GM19455 (cell line): ENCODE measurements around the gene EIF1B.

ENCODE experiments used
- ATAC-seq: cut with Tn5 transposase; IDR thresholded peaks from one replicate; pipeline ENCODE4 v1.9.1; 2021; ENCODE audit not compliant: unreplicated experiment

EIF1B gene

DNA sequence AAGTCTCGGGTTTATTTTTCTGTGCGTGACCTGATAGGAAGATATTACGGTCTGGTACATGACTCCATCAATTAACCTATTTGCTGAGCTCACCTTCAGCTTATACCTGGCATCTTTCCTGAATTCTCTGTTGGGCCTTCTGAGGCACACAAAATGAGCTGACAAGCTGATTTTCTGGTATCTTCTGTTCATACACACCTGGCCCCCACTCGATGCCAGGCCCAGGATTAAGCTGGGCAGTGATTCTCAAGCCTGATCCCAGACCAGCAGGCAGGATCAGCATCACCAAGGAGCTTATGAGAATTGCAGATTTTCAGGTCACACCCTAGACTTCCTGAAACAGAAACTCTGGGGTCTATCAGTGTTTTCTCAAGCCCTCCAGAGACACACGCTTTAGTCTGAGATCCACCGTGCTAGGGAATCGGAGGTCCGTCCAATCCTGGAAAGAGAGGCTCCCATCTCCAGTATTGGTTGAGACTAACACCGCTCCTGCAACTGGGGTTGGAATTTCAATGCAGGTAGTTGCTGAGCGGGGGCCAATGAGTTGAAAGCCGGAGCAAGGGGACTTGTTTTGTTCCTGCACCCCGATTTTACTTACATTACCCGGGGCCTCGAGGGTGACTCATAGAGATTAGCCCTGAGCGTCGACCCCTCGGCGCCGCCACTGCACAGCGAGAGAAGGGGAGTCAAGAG is 636 bp upstream of the EIF1B start:
- ATAC-seq = peak; percentile 9

DNA sequence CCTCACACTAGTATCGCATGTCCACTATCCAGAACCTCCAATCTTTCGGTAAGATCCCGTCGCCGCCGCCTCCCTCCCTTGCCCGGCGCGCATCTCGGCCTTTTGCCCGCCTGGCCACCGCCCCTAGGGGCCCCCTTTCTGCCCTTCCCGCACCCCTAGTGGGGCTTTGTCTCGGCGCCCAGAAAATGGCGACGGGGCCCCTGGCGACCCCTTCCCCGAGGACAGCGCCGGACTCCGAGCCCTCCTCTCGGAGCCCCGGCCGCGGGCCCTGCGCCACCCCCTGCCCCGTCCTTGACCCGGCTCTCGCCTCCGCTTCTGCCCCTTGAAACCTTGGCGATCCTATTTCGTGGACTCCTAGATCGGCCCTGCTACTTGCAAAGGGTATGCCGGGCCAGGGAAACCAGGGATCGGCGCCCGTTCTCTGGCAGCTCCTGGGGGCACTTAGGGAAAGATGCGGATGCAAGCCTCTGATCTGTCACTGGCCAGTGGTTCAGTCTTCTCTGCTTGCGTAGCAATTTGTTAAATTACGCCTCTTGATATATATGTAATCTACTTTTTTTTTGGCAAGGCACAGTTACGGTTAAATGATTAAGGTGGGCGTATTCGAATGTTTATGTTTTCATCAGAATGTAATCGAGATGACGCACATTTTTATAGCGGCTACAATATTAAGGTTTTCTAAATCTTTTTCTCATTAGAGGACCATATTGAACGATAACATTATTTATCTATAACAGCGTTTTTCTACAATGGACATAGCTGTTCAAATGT is 603 bp downstream of the EIF1B start:
- ATAC-seq = peak; percentile 35

DNA sequence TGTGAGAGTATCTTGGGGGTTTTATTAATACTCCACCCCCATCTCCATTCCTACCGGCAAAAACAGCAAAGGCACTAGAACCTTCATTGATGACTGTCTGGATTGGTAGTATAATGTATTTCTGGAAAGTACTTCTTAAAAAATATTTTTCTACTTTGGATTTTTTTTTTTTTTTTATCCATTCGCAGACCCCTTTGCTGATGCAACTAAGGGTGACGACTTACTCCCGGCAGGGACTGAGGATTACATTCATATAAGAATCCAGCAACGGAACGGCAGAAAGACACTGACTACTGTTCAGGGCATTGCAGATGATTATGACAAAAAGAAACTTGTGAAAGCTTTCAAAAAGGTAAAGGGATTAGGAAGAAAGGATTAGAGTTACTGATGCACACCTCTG is 1.2 kb downstream of the EIF1B start:
- ATAC-seq = no peak

DNA sequence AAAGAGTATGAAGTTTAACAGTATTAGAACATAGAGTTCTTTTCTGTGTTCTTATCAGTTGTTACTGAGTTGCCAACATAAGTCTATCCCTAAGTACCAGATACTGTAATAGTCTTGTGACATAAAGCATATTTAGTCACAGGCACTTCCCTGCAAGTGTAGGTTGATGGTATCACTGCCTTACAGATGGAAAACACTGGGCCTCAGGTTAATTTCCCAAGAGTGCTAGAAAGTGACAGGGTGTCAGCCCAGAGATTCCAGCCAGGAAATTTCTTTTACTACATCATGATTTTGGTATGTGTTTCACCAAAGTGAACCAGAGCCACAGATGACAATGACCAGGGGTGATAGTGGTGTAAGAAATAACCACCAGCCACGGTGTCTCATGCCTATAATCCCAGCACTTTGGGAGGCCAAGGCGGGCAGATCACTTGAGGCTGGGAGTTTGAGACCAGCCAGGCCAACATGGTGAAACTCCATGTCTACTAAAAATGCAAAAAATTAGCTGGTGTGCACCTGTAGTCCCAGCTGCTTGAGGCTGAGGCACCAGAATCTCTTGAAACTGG is 3.2 kb downstream of the EIF1B start:
- ATAC-seq = no peak

- ATAC-seq = no peak
These were observed 4.7 kb downstream of the EIF1B start for GRCh38 chr3:40313975-40314860.

DNA sequence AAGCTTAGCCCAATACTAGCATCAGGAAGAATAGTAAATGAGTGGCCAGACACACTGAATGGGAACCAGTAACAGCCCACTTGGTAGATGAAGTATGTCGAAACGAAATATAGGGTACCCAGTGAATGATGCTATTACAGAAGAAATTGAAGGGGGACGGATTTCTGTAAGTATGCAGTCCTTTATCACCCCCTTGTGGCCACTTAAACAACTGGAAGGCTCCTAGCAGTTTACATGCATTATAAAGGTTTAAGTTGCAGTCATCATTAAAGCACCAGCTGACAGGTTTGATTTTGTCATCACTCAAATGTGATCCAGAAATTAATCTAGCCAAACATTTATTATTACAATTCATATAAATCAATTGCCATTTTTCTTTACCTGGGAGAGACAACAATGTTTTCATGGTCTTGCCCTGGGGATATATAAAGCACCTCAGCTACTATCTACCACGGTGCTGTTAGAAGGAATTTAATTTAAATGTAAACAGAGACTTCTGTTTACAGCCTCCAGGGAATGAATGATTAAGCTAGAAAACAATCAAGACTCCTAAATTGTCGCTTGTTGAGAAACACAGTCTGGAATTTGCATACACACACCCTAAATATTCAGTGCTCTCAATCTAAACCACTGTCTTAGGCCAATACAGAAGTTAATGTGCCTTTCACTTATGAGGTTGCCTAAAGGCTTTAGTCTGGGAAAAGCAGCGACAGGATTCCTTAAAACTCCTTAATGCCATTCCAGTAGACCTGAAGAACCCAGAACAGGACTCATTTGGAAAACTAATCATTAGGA is 7.8 kb downstream of the EIF1B start:
- peak; percentile 72 for ATAC-seq

GRCh38 chr3:40321818-40322217 is 12.3 kb downstream of the EIF1B start:
- ATAC-seq = no peak

- no peak for ATAC-seq
These were observed 14.4 kb downstream of the EIF1B start for GRCh38 chr3:40323946-40324345.

GRCh38 chr3:40324621-40325020 is 15.1 kb downstream of the EIF1B start:
- ATAC-seq = no peak

DNA sequence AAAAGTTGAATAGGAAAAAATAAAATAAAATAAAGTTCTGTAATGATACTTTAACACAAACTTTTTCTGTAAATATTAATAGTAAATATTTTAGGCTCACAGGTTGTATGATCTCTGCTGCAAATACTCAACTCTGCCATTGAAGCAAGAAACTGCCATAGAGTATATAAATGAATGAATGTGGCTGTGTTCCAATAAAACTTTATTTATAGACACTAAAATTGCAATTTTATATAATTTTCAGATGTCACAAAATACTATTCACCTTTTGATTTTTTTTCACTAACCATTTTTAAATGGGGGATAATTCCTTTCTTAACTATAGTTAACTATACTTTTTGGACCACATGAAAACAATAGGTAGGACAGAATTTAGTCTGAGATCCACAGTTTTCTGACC is 16.0 kb downstream of the EIF1B start:
- ATAC-seq = no peak

- no peak for ATAC-seq
These were observed 18.9 kb downstream of the EIF1B start for GRCh38 chr3:40328374-40328773.

DNA sequence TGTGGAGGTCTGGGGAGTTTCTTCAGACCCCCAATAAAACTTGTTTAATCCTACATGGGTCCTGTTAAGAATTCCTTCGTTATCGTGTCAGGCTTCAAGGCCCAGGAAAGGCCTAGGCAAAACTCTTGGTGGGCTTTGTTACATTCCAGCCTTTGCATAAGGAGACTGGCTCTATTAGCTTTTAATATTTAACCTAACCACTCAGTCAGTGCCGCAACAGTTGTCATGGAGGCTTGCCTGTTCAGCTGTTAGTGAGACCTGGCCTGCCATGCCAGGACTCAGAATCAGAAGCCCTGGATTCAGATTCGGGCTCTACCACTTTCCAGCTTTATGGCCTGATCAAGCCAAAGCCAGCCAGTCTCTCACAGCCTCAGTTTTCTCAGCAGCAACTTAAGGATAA is 19.6 kb downstream of the EIF1B start:
- no peak for ATAC-seq

- no peak for ATAC-seq
These were observed 23.2 kb downstream of the EIF1B start for GRCh38 chr3:40332684-40333083.

DNA sequence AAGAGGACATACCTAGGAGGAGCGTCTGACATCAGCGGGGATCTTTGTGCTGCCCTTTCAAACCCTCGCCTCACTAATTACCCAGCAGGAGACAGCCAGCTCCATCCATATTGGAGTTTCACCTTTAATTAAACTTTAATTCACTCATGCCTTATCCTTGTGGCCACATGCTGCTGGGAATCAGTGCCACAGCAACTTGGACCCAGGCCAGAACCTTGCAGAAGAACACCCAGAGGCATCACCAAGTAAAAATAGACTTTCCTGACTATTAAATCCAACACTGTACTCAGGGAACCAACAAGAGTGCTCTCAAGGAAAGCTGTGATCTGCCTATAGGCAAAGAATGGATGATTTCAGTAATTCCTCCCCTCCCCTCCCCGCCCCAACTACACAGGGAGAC is 23.9 kb downstream of the EIF1B start:
- no peak for ATAC-seq

DNA sequence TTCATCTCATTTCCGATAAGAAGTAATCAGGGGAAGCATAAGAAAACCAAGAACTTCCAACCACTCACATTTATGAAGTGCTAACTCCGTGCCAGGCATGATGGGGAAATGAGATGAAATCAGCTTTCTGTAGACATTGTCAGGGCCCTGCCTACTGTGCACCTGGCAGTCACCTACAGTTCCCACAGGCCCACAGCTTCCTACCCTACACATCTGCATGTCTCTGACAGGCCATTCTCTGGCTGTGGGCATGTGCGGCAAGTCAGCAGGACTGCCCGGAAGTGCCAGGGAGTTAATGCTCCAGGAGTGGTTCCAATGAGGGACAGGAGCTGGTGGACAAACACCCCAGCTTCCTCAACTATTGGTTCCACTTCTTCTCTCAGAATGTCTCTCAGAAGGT is 24.3 kb downstream of the EIF1B start:
- ATAC-seq = no peak

DNA sequence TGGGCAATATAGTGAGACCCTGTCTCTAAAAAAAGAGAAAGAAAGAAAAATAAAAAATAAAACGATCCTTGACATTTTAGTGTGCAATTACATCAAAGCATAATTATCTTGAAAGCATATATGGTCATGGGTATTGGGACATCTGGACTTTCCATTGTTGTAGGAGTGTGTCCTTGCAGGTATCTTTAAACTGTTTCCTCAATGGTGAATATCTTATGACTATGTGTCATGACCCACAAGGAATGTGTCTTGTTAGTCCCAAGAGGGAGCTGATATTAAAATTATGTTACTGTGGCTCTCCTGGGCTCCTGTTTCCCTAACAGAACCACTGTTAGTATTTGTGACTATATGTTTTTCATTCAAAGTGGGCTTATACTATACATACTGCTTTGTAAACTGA is 26.6 kb downstream of the EIF1B start:
- ATAC-seq = no peak

GRCh38 chr3:40336511-40337135 is 27.1 kb downstream of the EIF1B start:
- no peak for ATAC-seq

GRCh38 chr3:40337136-40338108 is 27.9 kb downstream of the EIF1B start:
- peak; percentile 76 for ATAC-seq

DNA sequence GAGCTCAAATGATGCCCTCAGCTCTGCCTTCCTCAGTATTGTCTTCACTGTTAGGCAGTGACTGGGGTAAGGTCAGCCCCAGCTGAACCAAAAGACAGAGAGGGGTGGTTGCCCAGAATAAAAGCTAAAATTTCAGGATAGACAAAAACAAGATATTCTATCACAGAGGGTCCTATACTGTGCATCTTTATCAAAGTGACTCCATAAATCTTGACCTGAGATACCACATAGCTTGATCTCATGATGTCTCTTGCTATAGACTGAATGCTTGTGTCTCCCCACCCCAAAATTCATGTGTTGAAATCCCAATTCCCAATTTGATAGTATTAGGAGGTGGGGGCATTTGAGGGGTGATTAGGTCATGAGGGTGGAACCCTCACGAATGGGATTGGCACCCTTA is 30.4 kb downstream of the EIF1B start:
- ATAC-seq = no peak
